Mucosa of rectum (tissue), 2 donors: ENCODE results near the gene NAGPA.
A peak's percentile ranks its signal among the peaks of the same experiment; 100 is the strongest.

Experiments used
- H3K27ac ChIP-seq, 2 donors: one replicate each; pipeline ENCODE4 v1.7.0; 2013; ENCODE audit warnings: inconsistent platforms in 2 of 2, low read depth in 2 of 2, low read length in 2 of 2
- H3K27me3 ChIP-seq, 2 donors: one replicate each; pipeline ENCODE4 v1.7.0; 2013; ENCODE audit warnings: low read length in 2 of 2; ENCODE audit not compliant: control insufficient read depth in 2 of 2, insufficient read depth in 2 of 2
- H3K36me3 ChIP-seq, 2 donors: one replicate each; pipeline ENCODE4 v1.7.0; 2013; ENCODE audit warnings: low read length in 2 of 2; ENCODE audit not compliant: control insufficient read depth in 2 of 2, insufficient read depth in 2 of 2
- H3K4me1 ChIP-seq, 2 donors: one replicate each; pipeline ENCODE4 v1.7.0; 2013; ENCODE audit warnings: low read length in 2 of 2, mild to moderate bottlenecking in 1 of 2; ENCODE audit not compliant: control insufficient read depth in 2 of 2, insufficient read depth in 2 of 2
- H3K4me3 ChIP-seq, 2 donors: one replicate each; pipeline ENCODE4 v1.7.0; 2013; ENCODE audit warnings: low read length in 2 of 2
- H3K9ac ChIP-seq, 2 donors: one replicate each; pipeline ENCODE4 v1.7.0; 2013; ENCODE audit warnings: low read length in 2 of 2, low read depth in 1 of 2, mild to moderate bottlenecking in 1 of 2
- H3K9me3 ChIP-seq, 2 donors: one replicate each; pipeline ENCODE4 v1.7.0; 2013; ENCODE audit warnings: low read length in 2 of 2; ENCODE audit not compliant: control insufficient read depth in 2 of 2
- donor health status: healthy.
- donor health status: Normal muscosa, but diverticular disease.

The NAGPA gene

GRCh38 chr16:5071681-5072333 lies 38.1 kb upstream of the NAGPA start, which contains the start of gene ALG1:
ALG1 (plus strand) TSS chr16:5071843; CDS start chr16:5071850, 7 bp downstream.
- H3K36me3 ChIP-seq, result peaks cover 14 to 21% of the 10 kb centered on the region in 2 donors
- no peaks in the 10 kb centered on the region for H3K27me3 ChIP-seq
- peak within 1 kb of the TSS; percentile 82 to 84 for H3K27ac ChIP-seq
- H3K4me1 ChIP-seq, result peaks cover 12 to 15% of the 10 kb centered on the region in 2 donors
- peak within 1 kb of the TSS; percentile 83 to 93 for H3K4me3 ChIP-seq
- no peaks in the 10 kb centered on the region for H3K9me3 ChIP-seq
- H3K9ac ChIP-seq, result peak within 1 kb of the TSS; percentile 77 to 80

GRCh38 chr16:5071341-5071680 lies 37.6 kb upstream of the NAGPA start:
- peak overlapping the region; percentile 83 to 93 for H3K4me3 ChIP-seq
- H3K36me3 ChIP-seq, result peaks cover 12 to 18% of the 10 kb centered on the region in 2 donors
- H3K9ac ChIP-seq, result peak overlapping the region; percentile 77 to 80
- no peaks in the 10 kb centered on the region for H3K27me3 ChIP-seq
- H3K27ac ChIP-seq, result peak overlapping the region; percentile 82 to 84
- no peaks in the 10 kb centered on the region for H3K9me3 ChIP-seq
- peaks cover 12 to 15% of the 10 kb centered on the region in 2 donors for H3K4me1 ChIP-seq

- no peaks in the 10 kb centered on the region for H3K9me3 ChIP-seq
- H3K27me3 ChIP-seq, result no peaks in the 10 kb centered on the region
- no peak overlapping the region for H3K9ac ChIP-seq
- H3K27ac ChIP-seq, result peak overlapping the region in 1 of 2 donors; percentile 84
- H3K4me1 ChIP-seq, result peaks cover 13 to 19% of the 10 kb centered on the region in 2 donors
- H3K36me3 ChIP-seq, result peaks cover 5 to 11% of the 10 kb centered on the region in 2 donors
- peak overlapping the region in 1 of 2 donors; percentile 93 for H3K4me3 ChIP-seq
Measured at GRCh38 chr16:5070431-5071186, 36.9 kb upstream of the NAGPA start.

GRCh38 chr16:5069854-5070253 lies 36.1 kb upstream of the NAGPA start:
- H3K27me3 ChIP-seq, result no peaks in the 10 kb centered on the region
- no peak overlapping the region for H3K27ac ChIP-seq
- no peak overlapping the region for H3K9ac ChIP-seq

GRCh38 chr16:5069048-5069447 lies 35.3 kb upstream of the NAGPA start:
- no peaks in the 10 kb centered on the region for H3K27me3 ChIP-seq
- no peaks in the 10 kb centered on the region for H3K9me3 ChIP-seq
- no peak overlapping the region for H3K4me3 ChIP-seq
- peaks cover 26 to 29% of the 10 kb centered on the region in 2 donors for H3K4me1 ChIP-seq
- H3K36me3 ChIP-seq, result no peaks in the 10 kb centered on the region
- no peak overlapping the region for H3K9ac ChIP-seq
- H3K27ac ChIP-seq, result no peak overlapping the region

More at GRCh38 chr16:5069854-5070253, 36.1 kb upstream of the NAGPA start:
- Histone ChIP-seq H3K36me3 (peaks cover 0 to 4% of the 10 kb centered on the region in 2 donors), H3K9me3 (no peaks in the 10 kb centered on the region), H3K4me1 (peaks cover 21 to 26% of the 10 kb centered on the region in 2 donors), H3K4me3 (no peak overlapping the region)

- H3K9ac ChIP-seq, result no peak overlapping the region
- no peak overlapping the region for H3K27ac ChIP-seq
- H3K4me1 ChIP-seq, result peaks cover 18 to 19% of the 10 kb centered on the region in 2 donors
- no peak overlapping the region for H3K4me3 ChIP-seq
- H3K27me3 ChIP-seq, result no peaks in the 10 kb centered on the region
- no peaks in the 10 kb centered on the region for H3K36me3 ChIP-seq
- H3K9me3 ChIP-seq, result no peaks in the 10 kb centered on the region
Measured at GRCh38 chr16:5066511-5066910, 32.8 kb upstream of the NAGPA start.

- H3K27me3 ChIP-seq, result no peaks in the 10 kb centered on the region
- H3K9me3 ChIP-seq, result no peaks in the 10 kb centered on the region
- H3K27ac ChIP-seq, result peak within 1 kb of the TSS; percentile 9 to 16
- H3K36me3 ChIP-seq, result no peaks in the 10 kb centered on the region
- H3K4me1 ChIP-seq, result peaks cover 14% of the 10 kb centered on the region in 2 donors
- peak within 1 kb of the TSS in 1 of 2 donors; percentile 17 for H3K9ac ChIP-seq
- peak within 1 kb of the TSS in 1 of 2 donors; percentile 23 for H3K4me3 ChIP-seq
Measured at GRCh38 chr16:5065813-5066212, 32.1 kb upstream of the NAGPA start, which contains the start of gene C16orf89. C16orf89 (minus strand) TSS chr16:5065956; CDS start chr16:5065908, 48 bp downstream.

- Histone ChIP-seq H3K9ac (peak overlapping the region in 1 of 2 donors; percentile 17), H3K36me3 (no peaks in the 10 kb centered on the region), H3K27me3 (no peaks in the 10 kb centered on the region), H3K4me1 (peaks cover 14% of the 10 kb centered on the region in 2 donors), H3K9me3 (no peaks in the 10 kb centered on the region), H3K27ac (peak overlapping the region; percentile 9 to 16), H3K4me3 (peak overlapping the region in 1 of 2 donors; percentile 23)
Measured at GRCh38 chr16:5065326-5065725, 31.6 kb upstream of the NAGPA start.

- H3K36me3 ChIP-seq, result no peaks in the 10 kb centered on the region
- H3K27me3 ChIP-seq, result no peaks in the 10 kb centered on the region
- H3K4me3 ChIP-seq, result peak overlapping the region in 1 of 2 donors; percentile 23
- no peaks in the 10 kb centered on the region for H3K9me3 ChIP-seq
- H3K4me1 ChIP-seq, result peaks cover 14% of the 10 kb centered on the region in 2 donors
- H3K9ac ChIP-seq, result no peak overlapping the region
- H3K27ac ChIP-seq, result no peak overlapping the region
Measured at GRCh38 chr16:5064915-5065314, 31.2 kb upstream of the NAGPA start.
